Stimulated activated CD4-positive, alpha-beta T cell treated with anti-CD3 and anti-CD28 coated beads, Interleukin-12 subunit alpha, Interleukin-12 subunit beta, amount 100 ng/mL, for 24 hours (primary cell): ENCODE data around the gene C1RL.

Experiments used
- DNase-seq, 2 experiments: peaks; one replicate each; pipeline ENCODE4 v3.0.0-alpha.2; 2020; ENCODE audit warnings: low read depth in 2 of 2

Gene C1RL

GRCh38 chr12:7092986-7093460 is 16.0 kb downstream of the C1RL start:
- no peak for DNase-seq

DNA sequence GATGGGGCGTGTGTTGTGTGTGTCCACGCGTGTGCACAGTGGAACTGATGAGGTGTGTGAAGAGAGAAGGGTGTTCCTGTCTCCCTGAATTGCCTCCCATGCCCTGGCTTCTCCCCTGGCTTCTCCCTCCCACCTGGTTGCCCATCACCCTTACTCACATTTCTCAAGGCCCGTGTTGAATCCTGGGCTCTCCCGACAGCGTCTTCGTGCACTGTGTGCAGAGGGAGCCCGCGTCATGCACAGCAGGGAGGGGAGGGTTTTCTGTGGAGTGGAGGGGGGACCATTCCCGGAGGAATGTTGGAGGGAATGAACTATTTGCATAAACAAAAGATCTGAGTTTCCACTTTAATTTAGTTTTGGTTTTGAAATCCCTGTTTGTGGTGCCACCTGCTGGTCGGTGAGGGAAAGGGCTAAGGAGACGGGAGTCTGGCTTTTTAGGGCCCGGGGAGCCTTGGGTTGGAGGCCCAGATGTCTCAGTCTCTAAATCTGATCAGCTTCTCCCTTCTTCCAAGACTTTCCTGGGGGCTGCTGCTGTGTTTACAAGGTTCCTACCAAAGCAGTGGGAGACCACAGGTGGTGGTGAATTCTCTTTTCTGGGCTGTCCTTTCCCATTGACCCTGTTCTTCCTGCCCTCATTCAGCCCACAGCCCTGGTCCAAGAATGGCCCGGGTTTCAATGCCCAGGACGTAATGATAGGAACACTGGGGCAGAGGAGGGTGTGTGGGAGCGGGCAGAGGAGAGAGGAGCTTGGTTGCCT is 16.6 kb downstream of the C1RL start, which contains the start of gene C1R:
C1R (minus strand) TSS at position 217 of the 757 bp plus-strand sequence; CDS start at position 160, 57 bp downstream.
- DNase-seq: peak; percentile 34 to 61

DNA sequence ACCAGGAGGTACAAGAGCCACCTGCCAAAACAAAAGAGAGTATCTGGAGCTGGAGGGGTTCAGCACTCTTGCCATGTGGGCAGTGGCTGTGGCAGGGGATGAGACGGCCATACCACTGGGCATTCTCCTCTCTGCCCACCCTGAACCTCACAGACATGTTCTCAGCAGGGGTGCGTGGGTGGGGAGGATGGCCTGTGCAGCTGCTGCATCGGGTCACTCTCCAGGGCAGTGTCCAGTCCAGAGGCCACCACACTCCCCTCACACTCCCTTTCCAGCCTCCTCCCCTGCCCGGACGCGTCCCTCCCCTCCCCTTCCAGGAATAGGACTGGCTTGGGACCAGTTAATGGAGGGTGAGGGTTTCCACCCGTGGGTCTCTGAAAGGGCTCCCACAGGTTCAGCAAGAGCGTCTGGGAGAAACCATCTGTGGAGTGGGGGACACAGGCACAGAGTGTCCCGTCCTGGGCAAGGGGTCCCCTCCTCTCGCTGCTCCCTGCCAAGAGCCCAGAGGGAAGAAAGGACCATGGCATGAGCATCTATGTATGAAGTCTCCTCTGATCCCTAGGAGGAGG is 17.3 kb downstream of the C1RL start:
- no peak for DNase-seq

DNA sequence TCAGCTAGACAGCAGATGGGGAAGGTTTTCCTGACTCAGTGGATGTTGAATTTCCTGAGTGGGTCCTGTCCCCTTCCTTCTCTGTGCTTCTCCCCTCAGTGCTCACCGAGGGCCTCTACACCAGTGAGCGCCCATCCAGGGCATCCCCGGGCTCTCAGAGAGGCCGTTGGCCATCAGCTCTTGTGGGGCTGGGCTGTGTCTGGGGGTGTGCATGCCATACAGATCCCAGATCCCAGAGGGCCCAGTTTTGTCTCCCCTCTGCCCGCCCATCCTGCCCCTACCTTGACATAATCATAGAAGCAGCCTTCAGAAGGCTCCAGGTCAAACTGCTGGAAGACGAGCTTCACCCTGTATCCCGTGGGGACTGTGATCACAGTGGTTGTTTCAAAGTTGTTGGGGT is 17.8 kb downstream of the C1RL start:
- no peak for DNase-seq

- no peak for DNase-seq
Observed at GRCh38 chr12:7090222-7090998, 18.6 kb downstream of the C1RL start.

- DNase-seq: no peak
Observed at GRCh38 chr12:7089196-7089871, 19.7 kb downstream of the C1RL start.

DNA sequence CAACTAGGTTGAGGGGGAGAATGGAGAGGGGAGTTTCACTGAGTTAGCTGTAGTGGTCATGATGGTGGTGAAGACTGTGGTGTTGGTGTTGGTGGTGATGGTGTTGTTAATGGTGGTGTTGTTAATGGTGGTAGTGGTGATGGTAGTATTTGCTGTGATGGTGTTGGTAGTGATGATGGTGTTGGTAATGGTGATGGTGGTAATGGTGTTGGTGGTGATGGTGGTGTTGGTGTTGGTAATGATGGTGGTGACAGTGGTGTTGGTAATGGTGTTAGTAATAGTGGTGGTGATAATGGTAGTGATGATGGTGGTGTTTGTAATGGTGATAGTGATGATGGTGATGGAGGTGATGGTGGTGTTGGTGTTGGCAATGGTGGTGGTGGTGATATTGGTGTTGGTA is 25.9 kb downstream of the C1RL start:
- DNase-seq: no peak

DNA sequence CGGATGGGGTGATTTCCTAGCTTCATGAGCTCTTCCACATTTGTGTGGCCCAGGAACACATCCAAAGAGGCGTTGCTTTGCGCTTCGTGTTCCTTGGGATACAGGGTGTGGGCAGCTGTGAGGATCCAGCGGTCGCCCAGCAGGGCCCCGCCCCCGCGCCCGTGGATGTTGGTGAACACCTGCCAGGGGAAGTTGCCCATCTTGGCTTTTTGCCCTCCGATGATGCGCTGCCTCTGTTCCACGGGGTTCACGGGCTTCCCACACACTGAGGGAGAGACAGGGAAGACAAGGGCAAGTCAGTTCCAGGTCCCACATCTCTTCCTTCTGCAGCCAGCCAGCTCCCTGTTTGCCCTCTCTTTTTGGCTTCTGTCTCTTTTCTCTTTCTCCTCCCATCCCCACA is 28.0 kb downstream of the C1RL start:
- DNase-seq: no peak

- no peak for DNase-seq
Observed at GRCh38 chr12:7079826-7080125, 29.2 kb downstream of the C1RL start.

- no peak for DNase-seq
Observed at GRCh38 chr12:7078163-7078562, 30.9 kb downstream of the C1RL start.

DNA sequence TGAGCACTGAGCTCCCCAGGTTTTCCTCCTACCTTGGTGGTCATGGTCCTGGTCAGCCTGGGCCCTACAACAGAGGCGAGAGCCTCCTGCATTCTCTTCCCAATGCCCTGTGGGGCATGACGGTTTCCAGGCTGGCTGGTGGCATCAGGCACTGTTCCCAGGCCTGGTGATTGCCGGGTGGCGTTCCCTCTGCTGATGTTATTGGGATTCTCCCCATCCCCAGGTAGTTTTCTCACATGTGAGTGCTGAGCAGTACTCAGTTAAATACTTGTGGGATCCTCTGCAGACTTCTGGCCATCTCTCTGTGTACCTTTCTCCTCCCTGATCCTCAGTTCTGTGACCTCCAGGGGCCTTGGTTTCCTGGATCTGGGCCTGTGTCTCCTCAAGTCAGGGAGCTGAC is 32.5 kb downstream of the C1RL start:
- no peak for DNase-seq

DNA sequence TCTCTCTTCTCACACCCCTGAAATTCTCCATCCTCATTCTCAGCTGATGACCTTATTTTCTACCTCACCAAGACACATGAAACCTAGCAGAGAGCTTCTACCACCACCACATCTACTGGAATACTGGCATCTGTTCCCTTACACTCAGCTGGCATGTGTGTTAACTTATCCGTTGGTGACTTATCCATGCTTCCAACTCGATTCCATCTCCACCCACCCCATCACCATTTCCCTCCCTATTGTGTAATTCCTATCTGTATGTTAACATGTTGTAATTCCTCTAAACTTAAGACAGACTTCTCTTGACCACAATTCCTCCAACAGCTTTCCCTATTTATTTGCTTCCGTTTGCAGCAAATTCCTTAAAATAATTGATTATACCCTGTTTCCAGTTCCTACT is 33.1 kb downstream of the C1RL start:
- DNase-seq: no peak

DNA sequence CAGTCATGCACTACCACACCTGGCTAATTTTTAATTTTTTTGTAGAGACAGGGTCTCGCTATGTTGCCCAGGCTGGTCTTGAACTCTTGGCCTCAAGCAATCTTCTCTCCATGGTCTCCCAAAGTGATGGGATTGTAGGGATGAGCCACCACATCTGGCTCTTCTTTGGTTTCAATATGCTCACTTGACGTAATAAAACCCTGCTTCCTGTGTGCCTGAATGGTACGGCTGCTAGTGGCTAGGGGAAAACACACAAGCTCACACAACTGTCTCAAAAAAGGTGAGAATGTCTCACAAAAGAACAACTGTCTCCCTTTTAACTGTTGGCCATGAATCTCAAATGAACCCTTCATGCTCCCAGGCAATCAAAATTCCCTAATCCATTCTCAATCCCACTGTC is 33.5 kb downstream of the C1RL start:
- DNase-seq: no peak

DNA sequence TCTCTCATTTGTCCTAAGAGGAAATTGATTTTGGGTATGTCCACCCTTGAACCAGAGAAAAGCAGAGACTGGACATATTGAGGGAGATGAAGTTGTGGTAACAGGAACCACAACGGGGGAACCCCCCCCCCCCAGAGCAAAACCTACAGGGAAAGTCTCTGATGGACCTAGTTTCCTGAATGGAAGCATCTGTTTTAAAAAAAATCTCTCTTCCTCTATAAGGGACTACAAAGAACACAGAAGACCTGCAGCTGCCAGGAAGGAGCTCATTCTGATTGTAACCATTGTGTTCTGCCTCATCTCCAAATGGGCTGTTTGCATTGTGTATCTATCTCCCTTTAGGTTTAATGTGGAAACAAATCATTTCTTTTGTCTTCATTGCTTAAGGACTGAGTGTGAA is 35.1 kb downstream of the C1RL start:
- DNase-seq: no peak

DNA sequence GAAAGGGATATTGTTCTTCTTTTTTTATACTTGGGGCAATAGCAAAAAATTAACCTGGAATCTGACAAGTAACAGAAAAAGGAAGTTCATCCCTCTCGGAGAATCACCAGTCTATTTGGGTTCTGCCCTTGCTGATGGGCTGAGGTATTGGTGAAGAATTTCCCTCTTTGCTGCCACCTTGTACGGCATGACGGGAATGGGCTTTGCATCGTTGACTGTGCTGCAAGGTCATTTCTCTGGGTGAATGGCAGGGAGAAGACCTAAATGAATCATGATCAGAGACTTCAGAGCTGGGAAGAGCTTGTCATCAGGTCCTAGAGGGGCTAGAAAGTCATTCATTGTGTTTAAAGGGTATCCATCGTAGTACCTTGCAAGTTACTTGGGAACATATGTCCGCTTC is 36.5 kb downstream of the C1RL start:
- no peak for DNase-seq

- no peak for DNase-seq
Observed at GRCh38 chr12:7072035-7072434, 37.0 kb downstream of the C1RL start.

GRCh38 chr12:7069386-7069785 is 39.6 kb downstream of the C1RL start:
- no peak for DNase-seq

GRCh38 chr12:7068994-7069346 is 40.0 kb downstream of the C1RL start:
- DNase-seq: no peak

DNA sequence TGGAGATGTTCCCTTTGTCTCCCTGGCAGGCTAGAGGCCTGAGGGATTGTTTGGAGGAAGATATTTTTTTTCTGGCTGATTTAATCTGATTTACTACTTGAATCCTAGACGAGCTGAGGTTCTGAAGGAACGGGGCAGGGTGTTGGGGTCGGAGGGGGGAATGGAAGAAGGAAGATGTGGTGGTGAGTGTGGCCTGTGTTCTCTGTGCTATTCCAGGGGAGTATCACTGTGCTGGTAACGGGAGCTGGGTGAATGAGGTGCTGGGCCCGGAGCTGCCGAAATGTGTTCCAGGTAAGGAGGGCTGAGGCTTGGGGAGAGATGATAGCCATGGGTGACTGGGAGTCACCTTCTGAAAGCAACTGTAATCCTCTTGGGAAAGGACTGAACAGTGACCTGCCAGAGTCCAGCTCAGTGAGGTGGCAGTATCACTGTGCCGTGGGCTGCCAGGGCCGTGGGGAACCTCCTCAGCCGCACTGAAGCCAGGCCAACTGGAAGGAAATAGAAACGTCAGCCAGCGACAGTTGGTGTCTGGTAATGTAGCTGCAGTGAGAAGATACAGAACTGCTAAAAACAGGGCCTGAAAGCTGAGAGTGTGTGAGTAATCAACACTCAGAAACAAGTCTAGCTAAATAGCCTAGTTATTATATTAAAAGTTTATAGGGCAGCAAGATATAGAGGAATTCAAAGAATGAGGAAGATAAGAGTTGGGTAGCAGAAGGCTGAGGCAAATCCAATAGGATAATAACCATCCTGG is 40.6 kb downstream of the C1RL start:
- DNase-seq: no peak

DNA sequence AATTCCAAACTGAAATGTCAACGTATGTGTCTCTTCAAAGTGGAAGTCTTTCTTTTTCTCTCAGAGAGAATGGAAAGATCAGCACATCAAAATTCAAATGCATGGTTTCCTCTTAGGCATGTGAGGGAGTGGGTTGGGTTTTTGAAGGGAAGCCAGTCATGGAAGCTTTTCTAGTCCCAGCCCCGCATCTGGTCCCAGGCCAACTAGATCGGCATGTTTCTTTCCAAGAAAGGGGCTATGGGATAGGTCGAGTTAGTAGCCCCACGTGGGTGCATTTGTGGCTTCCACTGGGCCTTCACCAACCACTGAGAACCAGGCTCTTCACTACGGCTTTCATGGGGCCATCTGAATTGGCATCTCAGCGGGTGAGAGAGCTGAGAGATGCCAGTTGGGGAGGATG is 41.9 kb downstream of the C1RL start:
- no peak for DNase-seq

DNA sequence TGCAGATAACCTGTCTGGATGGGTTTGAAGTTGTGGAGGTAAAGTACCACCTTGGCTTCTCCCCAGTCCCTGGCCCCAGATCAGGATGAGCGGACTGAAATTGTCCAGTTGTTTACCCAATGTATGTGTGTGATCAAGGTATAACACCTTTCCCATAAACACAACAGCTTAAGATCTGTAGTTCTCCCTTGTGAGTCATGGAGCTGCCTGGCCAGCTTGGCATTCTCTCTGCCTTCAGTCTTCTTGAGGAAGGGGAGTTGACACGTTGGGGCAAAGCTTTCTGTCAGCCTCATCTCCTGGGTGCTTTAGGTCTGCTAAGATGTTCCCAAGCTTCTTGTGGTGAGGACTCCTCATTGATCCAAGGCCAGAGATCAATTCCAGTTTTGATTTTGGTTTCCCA is 42.4 kb downstream of the C1RL start:
- DNase-seq: no peak
